Non-pigmented ciliary epithelial cell (primary cell): ENCODE data around the gene SEMA3F.

Experiments used
- DNase-seq: peaks from one replicate; pipeline ENCODE4 v3.0.0-alpha.2; 2010; ENCODE audit warnings: low read depth

Gene SEMA3F

DNA sequence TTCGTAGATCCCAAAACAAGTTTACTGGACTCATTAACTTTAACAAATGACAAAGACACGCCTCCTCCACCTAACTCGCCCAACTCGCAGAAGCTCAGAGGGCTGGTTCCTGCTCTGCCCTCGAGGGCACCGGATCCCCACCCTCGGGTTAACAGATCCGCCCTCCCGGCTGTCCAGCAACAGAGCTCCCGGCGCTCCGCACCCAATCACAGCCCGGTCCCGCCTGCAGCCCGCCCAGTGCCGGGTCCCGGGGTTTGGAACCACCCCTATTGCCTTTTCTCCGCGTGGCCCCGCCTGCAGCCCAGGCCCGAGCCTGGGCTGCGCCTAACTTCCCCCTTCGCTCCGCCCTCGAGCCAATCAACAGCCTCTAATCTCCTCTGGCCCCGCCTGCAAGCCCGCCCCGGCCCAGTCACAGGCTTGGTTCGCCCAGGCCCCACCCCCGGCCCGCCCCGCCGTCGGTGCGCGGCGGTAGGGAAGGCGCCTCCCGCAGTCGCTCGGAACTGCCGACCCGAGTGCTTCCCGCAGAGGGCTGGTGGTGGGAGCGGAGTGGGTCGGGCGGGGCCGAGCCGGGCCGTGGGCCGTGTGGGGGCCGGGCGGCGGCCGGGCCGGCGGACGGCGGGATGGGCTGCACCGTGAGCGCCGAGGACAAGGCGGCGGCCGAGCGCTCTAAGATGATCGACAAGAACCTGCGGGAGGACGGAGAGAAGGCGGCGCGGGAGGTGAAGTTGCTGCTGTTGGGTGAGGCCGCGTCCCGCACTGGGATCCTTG lies 80.8 kb downstream of the SEMA3F start, which contains the start of gene GNAI2:
Gene GNAI2, plus strand, starts transcription at position 489 of the 768 bp plus-strand sequence. Its CDS starts 132 bp downstream, at position 621.
- peak; percentile 84 for DNase-seq

DNA sequence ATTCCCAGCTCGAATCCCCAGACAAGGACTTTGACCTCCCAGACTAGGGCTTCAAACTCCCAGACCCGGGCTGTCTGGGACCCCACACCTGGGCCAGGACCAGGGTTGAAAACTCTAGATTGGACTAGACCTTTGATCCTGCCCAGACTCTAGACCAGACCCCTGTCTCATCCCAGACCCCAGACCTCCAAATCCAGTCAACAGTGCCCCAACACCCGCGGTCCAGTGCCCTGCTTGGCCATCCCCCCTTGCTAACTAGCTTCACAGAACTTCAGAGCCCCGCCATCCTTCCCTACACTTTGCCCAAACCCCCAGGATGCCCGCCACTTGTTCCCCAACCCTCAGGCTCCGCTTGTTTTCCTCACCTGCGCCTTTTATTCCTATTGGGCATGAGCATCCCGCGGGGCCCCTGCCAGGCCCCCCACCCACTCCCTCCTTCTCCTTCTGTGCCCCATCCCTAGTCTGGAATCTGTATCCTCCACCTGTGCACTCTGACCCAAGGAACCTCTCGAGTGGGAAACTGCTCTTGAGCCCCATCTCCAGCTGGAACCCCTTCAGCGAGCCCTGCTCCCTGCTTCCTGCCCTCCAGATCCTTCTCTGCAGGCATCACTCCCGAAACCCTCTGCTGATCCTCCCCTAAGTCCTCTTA lies 81.5 kb downstream of the SEMA3F start:
- DNase-seq: no peak

DNA sequence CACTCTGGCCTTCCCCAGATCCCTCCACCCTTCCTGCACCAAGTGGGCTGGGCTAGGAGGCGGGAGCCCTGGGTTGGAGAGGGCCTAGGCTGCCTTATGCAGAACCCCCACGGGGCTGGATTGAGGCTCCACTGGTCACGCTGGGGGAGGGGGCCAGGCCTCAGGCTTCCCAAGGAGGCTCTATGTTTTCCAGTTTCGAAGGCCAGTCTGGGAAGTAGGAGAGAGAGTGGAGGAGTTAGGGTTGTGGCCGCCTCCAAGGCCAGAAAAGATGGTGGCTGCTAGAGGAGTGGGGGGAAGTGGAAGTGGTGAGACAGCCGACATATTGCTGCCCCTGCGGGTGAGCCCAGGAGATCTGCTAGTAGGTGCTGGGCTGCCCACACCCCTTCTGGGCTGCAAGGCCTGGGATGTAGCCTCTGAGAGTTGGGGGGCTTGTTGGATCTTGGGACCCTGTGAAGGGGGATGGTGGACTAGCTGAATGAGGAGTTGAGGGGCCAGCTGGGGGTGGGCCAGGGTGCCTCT lies 82.1 kb downstream of the SEMA3F start:
- no peak for DNase-seq

- DNase-seq: no peak
Measured at GRCh38 chr3:50237754-50238548, 82.8 kb downstream of the SEMA3F start.

DNA sequence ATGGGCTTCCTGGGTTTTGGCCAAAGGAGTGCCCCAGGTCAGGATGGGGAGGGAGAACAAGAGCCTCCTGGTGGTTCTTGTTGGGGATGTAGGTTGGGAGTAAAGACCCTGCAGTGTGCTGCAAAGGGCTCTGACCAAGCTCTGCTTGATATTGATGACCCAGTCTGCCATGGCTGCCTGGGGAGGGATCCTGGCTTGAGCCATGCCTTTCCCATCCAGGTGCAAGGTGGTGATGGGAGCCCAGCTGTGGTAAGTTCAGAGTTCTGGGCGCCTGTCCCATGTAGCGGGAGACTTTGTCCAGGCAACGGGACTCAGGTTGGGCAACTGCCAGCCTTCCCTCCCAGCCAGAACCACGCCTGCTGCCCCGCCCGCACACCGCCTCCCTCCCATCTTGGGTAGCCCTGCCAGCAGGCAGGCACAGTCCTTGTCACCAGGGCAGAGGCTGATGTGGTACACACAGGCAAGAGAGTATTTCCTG lies 83.5 kb downstream of the SEMA3F start:
- no peak for DNase-seq
